ENCODE results near the gene MYF5. TPM values are rescaled to one million over a fixed set of nuclear protein-coding genes. Genes with fewer than 3 reads are reported as not detected.

The MYF5 gene
- total RNA-seq, 1 experiment from 2014 or later: not detected

DNA sequence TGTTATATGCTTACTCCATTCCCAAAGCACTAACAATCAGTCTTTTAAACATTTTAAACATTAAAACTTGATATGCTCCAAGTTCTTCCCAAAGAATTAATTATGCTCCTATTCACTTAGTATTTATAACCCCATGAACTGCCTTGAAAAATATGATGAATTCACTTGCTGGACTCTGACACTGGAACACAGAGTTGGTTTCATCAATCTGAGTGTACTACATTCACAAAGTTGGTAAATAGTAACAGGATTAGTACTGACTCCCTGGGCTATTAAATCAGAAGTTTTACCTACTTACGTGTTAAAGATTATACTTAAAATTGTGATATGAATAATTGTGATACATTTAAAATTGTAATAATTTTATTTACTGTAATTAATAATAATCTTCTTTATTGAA lies 26.6 kb upstream of the MYF5 start:
- intact Hi-C loops (cut with micrococcal nuclease; ENCODE audit: unreplicated experiment): no loop called here
- H3K9me3 ChIP-seq (ENCODE audit: insufficient read depth, low read depth): no peaks in the 10 kb centered on the region; the same call in 1 of the 2 replicates
- H3K4me2 ChIP-seq: no peak overlapping the region
- H3K27me3 ChIP-seq (ENCODE audit: insufficient read depth, low read depth): no peaks in the 10 kb centered on the region
- H3K9me2 ChIP-seq (ENCODE audit: insufficient read depth): no peaks in the 10 kb centered on the region
- TF ChIP-seq, protein P1, sequence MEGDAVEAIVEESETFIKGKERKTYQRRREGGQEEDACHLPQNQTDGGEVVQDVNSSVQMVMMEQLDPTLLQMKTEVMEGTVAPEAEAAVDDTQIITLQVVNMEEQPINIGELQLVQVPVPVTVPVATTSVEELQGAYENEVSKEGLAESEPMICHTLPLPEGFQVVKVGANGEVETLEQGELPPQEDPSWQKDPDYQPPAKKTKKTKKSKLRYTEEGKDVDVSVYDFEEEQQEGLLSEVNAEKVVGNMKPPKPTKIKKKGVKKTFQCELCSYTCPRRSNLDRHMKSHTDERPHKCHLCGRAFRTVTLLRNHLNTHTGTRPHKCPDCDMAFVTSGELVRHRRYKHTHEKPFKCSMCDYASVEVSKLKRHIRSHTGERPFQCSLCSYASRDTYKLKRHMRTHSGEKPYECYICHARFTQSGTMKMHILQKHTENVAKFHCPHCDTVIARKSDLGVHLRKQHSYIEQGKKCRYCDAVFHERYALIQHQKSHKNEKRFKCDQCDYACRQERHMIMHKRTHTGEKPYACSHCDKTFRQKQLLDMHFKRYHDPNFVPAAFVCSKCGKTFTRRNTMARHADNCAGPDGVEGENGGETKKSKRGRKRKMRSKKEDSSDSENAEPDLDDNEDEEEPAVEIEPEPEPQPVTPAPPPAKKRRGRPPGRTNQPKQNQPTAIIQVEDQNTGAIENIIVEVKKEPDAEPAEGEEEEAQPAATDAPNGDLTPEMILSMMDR (conservative IDR thresholded peaks at IDR 0.05): no peak
- no peak for TF ChIP-seq EZH2 (IDR thresholded peaks at IDR 0.05; ENCODE audit: low read depth)
- ChIA-PET POLR2A (ENCODE audit: unreplicated experiment) (no interaction called here), CTCF (no interaction called here)
- no peak overlapping the region for H3K4me3 ChIP-seq
- BruUV-seq (replicated peaks): no TSS peak
- no peaks in the 10 kb centered on the region for H3F3A ChIP-seq (ENCODE audit: insufficient read depth, low read depth)
- no peak overlapping the region for H2AFZ ChIP-seq
- H3K36me3 ChIP-seq (ENCODE audit: low read depth): no peaks in the 10 kb centered on the region
- H3K4me1 ChIP-seq (replicated peaks; ENCODE audit: insufficient read depth): no peaks in the 10 kb centered on the region
- H3K27ac ChIP-seq: no peak overlapping the region
- no peak for DNase-seq
- H4K20me1 ChIP-seq (ENCODE audit: insufficient read depth): no peaks in the 10 kb centered on the region
- no peaks in the 10 kb centered on the region for H3K79me2 ChIP-seq (ENCODE audit: low read depth)

DNA sequence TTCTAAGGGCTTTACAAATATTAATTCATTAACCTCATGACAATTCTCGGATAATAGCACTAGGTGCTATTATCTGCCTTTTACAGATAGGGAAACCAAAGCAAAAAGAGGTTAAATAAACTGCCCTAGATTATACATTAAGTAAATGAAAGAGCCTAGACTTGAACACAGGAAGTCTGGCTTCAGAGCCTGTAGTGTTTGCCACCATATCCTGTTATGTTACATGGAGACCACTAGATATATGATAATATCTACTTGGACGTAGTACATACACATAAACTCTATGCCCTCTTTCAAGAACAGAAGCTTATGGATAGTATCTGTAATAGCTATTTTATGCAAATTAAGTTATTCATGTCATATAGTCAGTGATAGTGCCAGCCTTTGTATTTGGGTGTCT lies 26.2 kb upstream of the MYF5 start:
- H3K36me3 ChIP-seq (ENCODE audit: low read depth): no peaks in the 10 kb centered on the region
- no peak overlapping the region for H3K4me3 ChIP-seq
- ChIA-PET CTCF (no interaction called here), POLR2A (ENCODE audit: unreplicated experiment) (interaction anchor here (0.6 kb wide), 1 partner anchor 142 kb away, joined by 8 read pairs; no protein-coding TSS in a partner anchor)
- no peaks in the 10 kb centered on the region; the same call in 1 of the 2 replicates for H3K9me3 ChIP-seq (ENCODE audit: insufficient read depth, low read depth)
- no peaks in the 10 kb centered on the region for H4K20me1 ChIP-seq (ENCODE audit: insufficient read depth)
- BruUV-seq (replicated peaks): no TSS peak
- H3F3A ChIP-seq (ENCODE audit: insufficient read depth, low read depth): no peaks in the 10 kb centered on the region
- no peaks in the 10 kb centered on the region for H3K4me1 ChIP-seq (replicated peaks; ENCODE audit: insufficient read depth)
- DNase-seq: no peak
- H3K27ac ChIP-seq: no peak overlapping the region
- no peak for TF ChIP-seq EZH2 (IDR thresholded peaks at IDR 0.05; ENCODE audit: low read depth)
- TF ChIP-seq, protein P1 (conservative IDR thresholded peaks at IDR 0.05): no peak
- no peaks in the 10 kb centered on the region for H3K27me3 ChIP-seq (ENCODE audit: insufficient read depth, low read depth)
- H3K79me2 ChIP-seq (ENCODE audit: low read depth): no peaks in the 10 kb centered on the region
- no peak overlapping the region for H2AFZ ChIP-seq
- no peak overlapping the region for H3K4me2 ChIP-seq
- intact Hi-C loops (cut with micrococcal nuclease; ENCODE audit: unreplicated experiment): no loop called here
- no peaks in the 10 kb centered on the region for H3K9me2 ChIP-seq (ENCODE audit: insufficient read depth)

DNA sequence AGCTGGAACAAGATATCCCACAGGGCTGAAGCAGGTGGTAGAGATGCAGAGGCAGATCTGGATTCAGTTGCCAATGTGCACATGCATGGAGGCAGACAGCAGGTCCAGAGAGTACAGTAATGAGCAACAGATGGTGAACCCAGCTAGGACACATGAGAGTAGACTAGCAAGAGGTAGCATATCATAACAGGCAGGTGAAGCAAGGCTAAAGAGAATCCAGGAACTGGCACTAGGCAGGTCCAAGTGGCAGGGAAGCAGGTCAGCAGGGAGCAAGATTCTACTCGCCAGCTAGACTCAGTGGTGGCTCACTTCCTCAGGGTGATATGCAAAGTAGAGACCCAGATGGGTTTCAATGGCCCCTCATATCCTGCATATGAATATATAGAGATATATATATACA lies 24.6 kb upstream of the MYF5 start:
- Histone ChIP-seq H3F3A (ENCODE audit: insufficient read depth, low read depth) (no peaks in the 10 kb centered on the region), H4K20me1 (ENCODE audit: insufficient read depth) (no peaks in the 10 kb centered on the region), H3K27ac (no peak overlapping the region), H3K9me2 (ENCODE audit: insufficient read depth) (no peaks in the 10 kb centered on the region), H3K4me1 (replicated peaks; ENCODE audit: insufficient read depth) (no peaks in the 10 kb centered on the region), H3K27me3 (ENCODE audit: insufficient read depth, low read depth) (no peaks in the 10 kb centered on the region), H3K9me3 (ENCODE audit: insufficient read depth, low read depth) (no peaks in the 10 kb centered on the region; the same call in 1 of the 2 replicates), H3K4me3 (no peak overlapping the region), H3K79me2 (ENCODE audit: low read depth) (no peaks in the 10 kb centered on the region), H3K4me2 (no peak overlapping the region), H2AFZ (no peak overlapping the region), H3K36me3 (ENCODE audit: low read depth) (no peaks in the 10 kb centered on the region)
- intact Hi-C loops (cut with micrococcal nuclease; ENCODE audit: unreplicated experiment): no loop called here
- DNase-seq: no peak
- CTCF ChIA-PET: no interaction called here
- no TSS peak for BruUV-seq (replicated peaks)
- POLR2A ChIA-PET (ENCODE audit: unreplicated experiment): no interaction called here
- TF ChIP-seq, protein P1 (conservative IDR thresholded peaks at IDR 0.05): no peak
- TF ChIP-seq EZH2 (IDR thresholded peaks at IDR 0.05; ENCODE audit: low read depth): no peak
